ENCODE results near the gene KCNC3. TPM values are rescaled to one million over a fixed set of nuclear protein-coding genes. Genes with fewer than 3 reads are reported as not detected.

KCNC3 gene
- total and polyA plus RNA-seq, 2 experiments from 2014 or later, result 0.40 to 1.6 TPM

DNA sequence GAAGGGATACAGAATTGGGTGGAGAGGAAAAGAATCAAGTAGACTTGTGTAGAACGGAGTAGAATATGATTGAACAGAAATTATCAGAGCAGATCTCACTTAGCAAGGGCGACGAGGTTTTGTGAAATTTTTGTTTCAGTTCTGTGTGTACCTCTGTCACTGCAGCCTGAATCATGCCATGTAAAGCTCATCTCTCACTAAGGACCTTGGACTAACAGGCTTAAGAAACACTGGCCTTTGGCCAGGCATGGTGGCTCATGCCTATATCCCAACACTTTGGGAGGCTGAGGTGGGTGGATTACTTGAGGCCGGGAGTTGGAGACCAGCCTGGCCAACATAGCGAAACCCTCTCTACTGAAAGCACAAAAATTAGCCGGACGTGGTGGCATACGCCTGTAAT lies 63.1 kb downstream of the KCNC3 start:
- no peak for DNase-seq (ENCODE audit: low spot score)
- H4K20me1 ChIP-seq (ENCODE audit: insufficient read depth, poor library complexity, severe bottlenecking), result no peaks in the 10 kb centered on the region
- TF ChIP-seq, protein P1, sequence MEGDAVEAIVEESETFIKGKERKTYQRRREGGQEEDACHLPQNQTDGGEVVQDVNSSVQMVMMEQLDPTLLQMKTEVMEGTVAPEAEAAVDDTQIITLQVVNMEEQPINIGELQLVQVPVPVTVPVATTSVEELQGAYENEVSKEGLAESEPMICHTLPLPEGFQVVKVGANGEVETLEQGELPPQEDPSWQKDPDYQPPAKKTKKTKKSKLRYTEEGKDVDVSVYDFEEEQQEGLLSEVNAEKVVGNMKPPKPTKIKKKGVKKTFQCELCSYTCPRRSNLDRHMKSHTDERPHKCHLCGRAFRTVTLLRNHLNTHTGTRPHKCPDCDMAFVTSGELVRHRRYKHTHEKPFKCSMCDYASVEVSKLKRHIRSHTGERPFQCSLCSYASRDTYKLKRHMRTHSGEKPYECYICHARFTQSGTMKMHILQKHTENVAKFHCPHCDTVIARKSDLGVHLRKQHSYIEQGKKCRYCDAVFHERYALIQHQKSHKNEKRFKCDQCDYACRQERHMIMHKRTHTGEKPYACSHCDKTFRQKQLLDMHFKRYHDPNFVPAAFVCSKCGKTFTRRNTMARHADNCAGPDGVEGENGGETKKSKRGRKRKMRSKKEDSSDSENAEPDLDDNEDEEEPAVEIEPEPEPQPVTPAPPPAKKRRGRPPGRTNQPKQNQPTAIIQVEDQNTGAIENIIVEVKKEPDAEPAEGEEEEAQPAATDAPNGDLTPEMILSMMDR (IDR thresholded peaks at IDR 0.05; ENCODE audit: poor library complexity), result no peak
- TF ChIP-seq EZH2 (IDR thresholded peaks at IDR 0.05; ENCODE audit: borderline replicate concordance) (no peak), EZH2phosphoT487 (IDR thresholded peaks at IDR 0.05; ENCODE audit: low read depth, severe bottlenecking, unreplicated experiment) (no peak)
- WGBS (ENCODE audit: low lambda C conversion rate, missing lambda C conversion rate), result 91% methylated on average over 8 of the region's 8 CpGs
- H3K4me1 ChIP-seq (ENCODE audit: insufficient read depth), result no peaks in the 10 kb centered on the region
- no peak overlapping the region for H3K4me3 ChIP-seq
- no peak overlapping the region for H2AFZ ChIP-seq
- H3K9me2 ChIP-seq (replicated peaks; ENCODE audit: insufficient read depth), result no peaks in the 10 kb centered on the region
- no peak overlapping the region for H3K27ac ChIP-seq
- no peak overlapping the region for H3K4me2 ChIP-seq
- H3K9me3 ChIP-seq (ENCODE audit: low read depth), result no peaks in the 10 kb centered on the region
- H3K79me2 ChIP-seq, result no peaks in the 10 kb centered on the region
- no peaks in the 10 kb centered on the region for H3K27me3 ChIP-seq
- H3K36me3 ChIP-seq (replicated peaks; ENCODE audit: insufficient read depth, low read depth), result no peaks in the 10 kb centered on the region

DNA sequence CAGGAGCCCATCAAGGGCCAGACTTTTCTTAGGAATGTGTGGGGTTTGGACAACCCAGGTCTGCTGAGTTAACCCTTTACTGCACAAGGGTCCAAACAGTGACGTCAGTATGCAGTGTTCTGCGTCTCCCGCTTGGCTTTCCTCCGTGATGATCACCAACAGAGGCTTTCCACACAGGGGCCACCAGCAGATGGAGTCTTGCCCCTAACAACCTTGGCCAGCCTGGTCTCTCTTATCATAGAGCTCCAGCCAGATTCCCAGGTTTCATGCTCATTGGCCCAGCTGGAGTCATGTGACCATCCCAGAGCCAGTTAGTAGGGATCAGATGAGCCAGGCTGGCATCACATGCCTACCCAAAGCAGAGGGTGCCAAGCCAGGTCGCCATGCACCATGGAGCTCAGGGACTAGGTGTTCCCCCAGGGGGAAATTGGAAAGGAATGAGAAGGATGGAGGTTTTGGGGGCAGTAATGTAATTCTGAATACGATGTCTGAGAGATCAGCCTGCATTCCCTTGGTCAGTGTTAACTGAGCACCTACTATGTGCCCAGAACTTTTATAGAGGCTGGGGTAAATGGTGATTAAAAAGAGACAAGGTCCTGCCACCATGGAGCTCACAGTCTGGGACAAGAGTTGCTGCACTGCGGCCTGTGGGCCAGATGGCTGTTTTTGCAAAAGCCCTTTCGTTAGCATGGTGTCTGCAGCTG lies 64.5 kb downstream of the KCNC3 start:
- no peak overlapping the region for H3K4me2 ChIP-seq
- no peak for TF ChIP-seq EZH2phosphoT487 (IDR thresholded peaks at IDR 0.05; ENCODE audit: low read depth, severe bottlenecking, unreplicated experiment)
- TF ChIP-seq, protein P1 (IDR thresholded peaks at IDR 0.05; ENCODE audit: poor library complexity), result no peak
- no peak for TF ChIP-seq EZH2 (IDR thresholded peaks at IDR 0.05; ENCODE audit: borderline replicate concordance)
- H3K36me3 ChIP-seq (replicated peaks; ENCODE audit: insufficient read depth, low read depth), result no peaks in the 10 kb centered on the region
- no peak for DNase-seq (ENCODE audit: low spot score)
- no peaks in the 10 kb centered on the region for H3K9me3 ChIP-seq (ENCODE audit: low read depth)
- 83% methylated on average over 8 of the region's 8 CpGs for WGBS (ENCODE audit: low lambda C conversion rate, missing lambda C conversion rate)
- H3K9me2 ChIP-seq (replicated peaks; ENCODE audit: insufficient read depth), result no peaks in the 10 kb centered on the region
- no peaks in the 10 kb centered on the region for H3K79me2 ChIP-seq
- H3K27me3 ChIP-seq, result no peaks in the 10 kb centered on the region
- no peaks in the 10 kb centered on the region for H4K20me1 ChIP-seq (ENCODE audit: insufficient read depth, poor library complexity, severe bottlenecking)
- no peak overlapping the region for H3K27ac ChIP-seq
- no peaks in the 10 kb centered on the region for H3K4me1 ChIP-seq (ENCODE audit: insufficient read depth)
- H2AFZ ChIP-seq, result no peak overlapping the region
- no peak overlapping the region for H3K4me3 ChIP-seq

DNA sequence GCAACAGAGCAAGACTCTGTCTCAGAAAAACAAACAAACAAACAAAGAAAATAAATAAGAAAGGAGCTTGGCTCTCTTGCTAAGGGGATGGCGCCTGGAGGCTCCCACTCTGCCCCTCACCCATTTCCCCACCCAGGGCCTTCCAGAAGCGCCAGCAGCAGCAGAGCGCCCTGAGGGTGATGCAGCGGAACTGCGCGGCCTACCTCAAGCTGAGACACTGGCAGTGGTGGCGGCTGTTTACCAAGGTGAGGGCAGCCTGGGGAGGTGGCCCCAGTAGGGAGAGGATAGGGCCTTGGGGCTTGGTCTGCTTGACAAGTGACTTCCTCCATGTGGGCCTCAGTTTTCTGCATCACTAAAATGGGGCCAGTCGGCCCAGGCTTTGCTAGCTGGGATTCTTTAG lies 66.0 kb downstream of the KCNC3 start:
- DNase-seq (ENCODE audit: low spot score), result no peak
- H3K36me3 ChIP-seq (replicated peaks; ENCODE audit: insufficient read depth, low read depth), result no peaks in the 10 kb centered on the region
- 93% methylated on average over 8 of the region's 8 CpGs for WGBS (ENCODE audit: low lambda C conversion rate, missing lambda C conversion rate)

More for the DNA sequence above, 66.0 kb downstream of the KCNC3 start:
- no peaks in the 10 kb centered on the region for H3K9me2 ChIP-seq (replicated peaks; ENCODE audit: insufficient read depth)
- H3K27ac ChIP-seq, result no peak overlapping the region
- H3K4me2 ChIP-seq, result no peak overlapping the region
- H4K20me1 ChIP-seq (ENCODE audit: insufficient read depth, poor library complexity, severe bottlenecking), result no peaks in the 10 kb centered on the region
- H2AFZ ChIP-seq, result no peak overlapping the region
- H3K79me2 ChIP-seq, result no peaks in the 10 kb centered on the region
- no peak overlapping the region for H3K4me3 ChIP-seq
- no peaks in the 10 kb centered on the region for H3K27me3 ChIP-seq
- TF ChIP-seq EZH2phosphoT487 (IDR thresholded peaks at IDR 0.05; ENCODE audit: low read depth, severe bottlenecking, unreplicated experiment), result no peak
- TF ChIP-seq, protein P1 (IDR thresholded peaks at IDR 0.05; ENCODE audit: poor library complexity), result no peak
- no peaks in the 10 kb centered on the region for H3K4me1 ChIP-seq (ENCODE audit: insufficient read depth)
- no peaks in the 10 kb centered on the region for H3K9me3 ChIP-seq (ENCODE audit: low read depth)

Other genes with a start within 250 kb of the KCNC3 start
- not detected in 2 replicates for gene IZUMO2, start 166.1 kb downstream of the KCNC3 start, total RNA-seq
- not detected in 2 replicates for gene IZUMO2, start 166.1 kb downstream of the KCNC3 start, polyA plus RNA-seq
- gene MYH14, start 125.8 kb downstream of the KCNC3 start, total RNA-seq, result 48.9 and 64.4 TPM in 2 replicates
- gene MYH14, start 125.8 kb downstream of the KCNC3 start, polyA plus RNA-seq, result 31.7 and 40.9 TPM in 2 replicates
- 7.3 and 12.4 TPM in 2 replicates for gene NAPSA, start 36.3 kb upstream of the KCNC3 start, total RNA-seq
- gene NAPSA, start 36.3 kb upstream of the KCNC3 start, polyA plus RNA-seq, result 2.7 and 12.1 TPM in 2 replicates
- 41.4 and 53.2 TPM in 2 replicates for gene NR1H2, start 47.1 kb upstream of the KCNC3 start, total RNA-seq
- 55.9 and 62.9 TPM in 2 replicates for gene NR1H2, start 47.1 kb upstream of the KCNC3 start, polyA plus RNA-seq
- 13.6 and 18.2 TPM in 2 replicates for gene POLD1, start 55.0 kb upstream of the KCNC3 start, total RNA-seq
- 32.6 and 40.4 TPM in 2 replicates for gene POLD1, start 55.0 kb upstream of the KCNC3 start, polyA plus RNA-seq
- gene SPIB, start 89.6 kb upstream of the KCNC3 start, total RNA-seq, result 2.8 TPM in 2 replicates
- gene SPIB, start 89.6 kb upstream of the KCNC3 start, polyA plus RNA-seq, result 0.63 and 1.7 TPM in 2 replicates
- gene MYBPC2, start 103.5 kb upstream of the KCNC3 start, total RNA-seq, result 0.07 and 0.16 TPM in 2 replicates
- gene MYBPC2, start 103.5 kb upstream of the KCNC3 start, polyA plus RNA-seq, result 0.04 TPM in 1 of 2 replicates, not detected in the other
- 147 and 160 TPM in 2 replicates for gene EMC10, start 147.1 kb upstream of the KCNC3 start, total RNA-seq
- 31.3 and 35.6 TPM in 2 replicates for gene EMC10, start 147.1 kb upstream of the KCNC3 start, polyA plus RNA-seq
- 2.7 and 5.0 TPM in 2 replicates for gene GARIN5A, start 147.5 kb upstream of the KCNC3 start, total RNA-seq
- 10.4 and 11.5 TPM in 2 replicates for gene GARIN5A, start 147.5 kb upstream of the KCNC3 start, polyA plus RNA-seq
- 19.0 and 28.1 TPM in 2 replicates for gene JOSD2, start 181.8 kb upstream of the KCNC3 start, total RNA-seq
- 81.8 and 82.9 TPM in 2 replicates for gene JOSD2, start 181.8 kb upstream of the KCNC3 start, polyA plus RNA-seq
- gene ASPDH, start 184.5 kb upstream of the KCNC3 start, total RNA-seq, result 9.0 and 9.2 TPM in 2 replicates
- 5.2 and 7.4 TPM in 2 replicates for gene ASPDH, start 184.5 kb upstream of the KCNC3 start, polyA plus RNA-seq
- gene LRRC4B, start 239.1 kb upstream of the KCNC3 start, total RNA-seq, result 6.0 and 7.7 TPM in 2 replicates
- 1.8 and 2.1 TPM in 2 replicates for gene LRRC4B, start 239.1 kb upstream of the KCNC3 start, polyA plus RNA-seq